Keratinocyte (primary cell): ENCODE measurements around the gene GTF3C4.

Experiments used
- EZH2 ChIP-seq: IDR thresholded peaks from one replicate; pipeline ENCODE4 v1.6.1; 2012; ENCODE audit warnings: inconsistent platforms, mild to moderate bottlenecking, low read length, moderate library complexity
- TF ChIP-seq, protein P1 (sequence below), 3 experiments: IDR thresholded peaks in 1 of 3; conservative IDR thresholded peaks in 1 of 3; optimal IDR thresholded peaks in 1 of 3; 2 replicates in 2 of 3; 3 replicates in 1 of 3; pipeline versions ENCODE3 to v1.5.1; 2011; ENCODE audit warnings: low read length in 3 of 3, mild to moderate bottlenecking in 3 of 3, moderate library complexity in 2 of 3, control low read depth in 1 of 3, inconsistent platforms in 1 of 3; ENCODE audit not compliant: insufficient read depth in 2 of 3; ENCODE audit errors: extremely low read depth in 1 of 3

DNA sequence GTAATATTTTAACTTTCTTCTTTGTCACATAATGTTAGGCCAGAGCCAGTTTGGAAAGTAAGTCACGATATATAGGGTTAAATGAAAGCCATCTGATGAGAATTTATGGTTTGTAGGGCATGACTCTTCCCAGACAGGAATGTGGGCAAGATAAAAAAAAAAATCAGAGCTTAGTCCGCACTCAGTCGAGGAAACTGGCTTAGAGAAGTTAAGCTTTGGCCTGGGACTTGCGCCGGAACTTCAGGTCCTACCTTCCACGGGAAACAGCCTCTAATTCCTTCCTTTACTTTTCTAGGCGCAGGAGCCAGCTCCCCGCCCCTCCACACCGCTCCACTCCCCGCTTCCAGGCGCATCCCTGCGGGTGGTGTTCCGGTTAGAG is 956 bp upstream of the GTF3C4 start:
- TF ChIP-seq, protein P1, sequence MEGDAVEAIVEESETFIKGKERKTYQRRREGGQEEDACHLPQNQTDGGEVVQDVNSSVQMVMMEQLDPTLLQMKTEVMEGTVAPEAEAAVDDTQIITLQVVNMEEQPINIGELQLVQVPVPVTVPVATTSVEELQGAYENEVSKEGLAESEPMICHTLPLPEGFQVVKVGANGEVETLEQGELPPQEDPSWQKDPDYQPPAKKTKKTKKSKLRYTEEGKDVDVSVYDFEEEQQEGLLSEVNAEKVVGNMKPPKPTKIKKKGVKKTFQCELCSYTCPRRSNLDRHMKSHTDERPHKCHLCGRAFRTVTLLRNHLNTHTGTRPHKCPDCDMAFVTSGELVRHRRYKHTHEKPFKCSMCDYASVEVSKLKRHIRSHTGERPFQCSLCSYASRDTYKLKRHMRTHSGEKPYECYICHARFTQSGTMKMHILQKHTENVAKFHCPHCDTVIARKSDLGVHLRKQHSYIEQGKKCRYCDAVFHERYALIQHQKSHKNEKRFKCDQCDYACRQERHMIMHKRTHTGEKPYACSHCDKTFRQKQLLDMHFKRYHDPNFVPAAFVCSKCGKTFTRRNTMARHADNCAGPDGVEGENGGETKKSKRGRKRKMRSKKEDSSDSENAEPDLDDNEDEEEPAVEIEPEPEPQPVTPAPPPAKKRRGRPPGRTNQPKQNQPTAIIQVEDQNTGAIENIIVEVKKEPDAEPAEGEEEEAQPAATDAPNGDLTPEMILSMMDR (optimal IDR thresholded peaks at IDR 0.05 in 1 of 3, IDR thresholded peaks at IDR 0.05 in 1 of 3, conservative IDR thresholded peaks at IDR 0.05 in 1 of 3; ENCODE audit: extremely low read depth in 1 of 3, insufficient read depth in 2 of 3, low read length in 3 of 3) = no peak
- no peak for TF ChIP-seq EZH2
